Superior temporal gyrus (tissue), 1 donor: ENCODE data around the gene MCF2L2.

Experiments used
- DNase-seq: peaks from one replicate; pipeline ENCODE4 v3.0.0-alpha.2; 2016; ENCODE audit errors: extremely low spot score

MCF2L2 gene

DNA sequence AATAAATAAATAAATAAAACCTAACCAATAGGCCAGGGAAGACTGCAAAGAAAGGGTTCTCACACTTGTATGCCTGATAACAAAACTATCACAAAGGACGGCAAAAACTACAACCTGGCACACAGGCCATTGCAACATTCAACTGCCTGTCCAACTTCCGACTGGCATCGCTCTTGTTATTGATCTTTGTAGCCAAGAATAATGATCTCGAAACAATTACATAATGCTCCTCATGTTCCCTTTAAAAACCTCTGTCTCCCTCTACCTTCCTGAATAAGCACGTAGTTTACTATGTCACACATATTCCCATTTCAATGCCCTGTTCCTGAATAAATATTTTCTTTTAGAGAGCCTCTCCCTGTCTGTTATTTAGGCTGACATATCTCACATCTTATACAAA lies 101.1 kb downstream of the MCF2L2 start:
- DNase-seq = no peak

GRCh38 chr3:183324083-183324482 lies 104.3 kb downstream of the MCF2L2 start:
- DNase-seq = no peak

DNA sequence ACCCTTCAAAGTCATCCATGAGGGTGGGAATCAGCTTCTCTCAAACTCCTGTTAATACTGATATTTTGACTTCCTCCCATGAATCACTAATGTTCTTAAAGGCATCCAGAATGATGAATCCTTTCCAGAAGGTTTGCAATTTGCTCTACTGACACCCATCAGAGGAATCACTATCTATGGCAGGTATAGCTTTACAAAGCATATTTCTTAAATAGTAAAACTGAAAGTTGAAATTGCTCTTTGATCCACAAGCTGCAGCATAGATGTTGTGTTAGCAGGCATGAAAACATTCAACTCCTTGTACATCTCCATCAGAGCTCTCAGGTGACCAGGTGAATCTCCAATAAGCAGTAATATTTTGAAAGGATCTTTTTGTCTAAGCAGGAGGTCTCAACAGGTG lies 109.0 kb downstream of the MCF2L2 start:
- DNase-seq = no peak

DNA sequence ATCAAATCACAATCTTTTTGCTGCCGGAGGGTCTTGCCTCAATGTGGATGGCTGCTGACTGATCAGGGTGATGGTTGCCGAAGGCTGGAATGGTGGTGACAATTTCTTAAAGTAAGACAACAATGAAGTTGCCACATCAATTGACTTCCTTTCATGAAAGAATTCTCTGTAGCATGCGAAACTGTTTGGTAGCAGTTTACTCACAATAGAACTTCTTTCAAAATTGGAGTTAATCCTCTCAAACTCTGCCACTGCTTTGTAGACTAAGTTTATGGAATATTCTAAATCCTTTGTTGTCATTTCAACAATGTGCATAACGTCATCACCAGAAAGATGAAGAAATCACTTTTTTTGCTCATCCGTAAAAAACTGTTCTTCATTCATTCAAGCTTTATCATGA lies 109.5 kb downstream of the MCF2L2 start:
- no peak for DNase-seq

DNA sequence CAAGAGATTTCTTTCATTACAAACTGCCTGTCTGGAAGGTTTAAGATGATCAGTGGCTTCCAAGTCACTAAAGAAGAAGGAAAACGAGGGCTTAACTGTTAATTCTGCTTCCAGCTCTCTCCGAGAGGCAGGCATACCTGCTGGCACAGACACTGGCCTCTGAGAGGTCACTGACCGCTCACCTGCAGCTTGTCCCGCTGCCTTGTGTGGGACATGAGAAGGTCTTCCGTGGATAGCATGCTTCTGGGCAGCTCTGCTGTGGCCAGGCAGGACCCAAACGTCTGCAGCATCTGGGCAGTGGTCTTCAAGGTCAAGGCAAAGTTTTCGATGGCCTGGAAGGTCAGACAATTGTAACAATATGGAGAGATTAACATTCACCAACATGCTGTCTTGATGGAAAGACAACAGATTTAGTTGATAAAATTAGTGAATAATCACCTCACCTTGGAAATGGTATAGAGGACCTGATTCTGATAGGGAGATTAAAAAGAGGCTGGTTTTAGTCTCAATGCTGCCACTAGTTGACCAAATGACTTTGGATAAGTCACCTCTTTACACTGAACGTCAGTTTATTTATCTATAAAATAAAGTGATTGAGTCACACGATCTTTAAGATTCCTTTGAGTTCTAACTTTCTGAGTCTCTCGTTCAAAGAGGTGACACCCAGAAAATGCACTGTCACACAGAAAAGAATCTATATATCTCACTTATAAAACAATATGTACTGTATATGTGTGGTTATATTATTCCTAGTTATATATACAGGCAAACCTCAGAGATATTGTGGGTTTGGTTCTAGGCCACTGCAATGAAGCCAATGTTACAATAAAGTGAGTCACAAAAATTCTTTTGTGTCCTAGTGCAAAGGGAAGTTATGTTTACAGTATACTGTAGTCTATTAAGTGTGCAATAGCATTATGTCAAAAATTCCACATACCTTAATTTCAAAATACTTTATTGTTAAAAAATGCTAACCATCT lies 110.2 kb downstream of the MCF2L2 start:
- DNase-seq = no peak

- DNase-seq = no peak
Observed at GRCh38 chr3:183317271-183317670, 111.1 kb downstream of the MCF2L2 start.

GRCh38 chr3:183315739-183316138 lies 112.7 kb downstream of the MCF2L2 start:
- no peak for DNase-seq

DNA sequence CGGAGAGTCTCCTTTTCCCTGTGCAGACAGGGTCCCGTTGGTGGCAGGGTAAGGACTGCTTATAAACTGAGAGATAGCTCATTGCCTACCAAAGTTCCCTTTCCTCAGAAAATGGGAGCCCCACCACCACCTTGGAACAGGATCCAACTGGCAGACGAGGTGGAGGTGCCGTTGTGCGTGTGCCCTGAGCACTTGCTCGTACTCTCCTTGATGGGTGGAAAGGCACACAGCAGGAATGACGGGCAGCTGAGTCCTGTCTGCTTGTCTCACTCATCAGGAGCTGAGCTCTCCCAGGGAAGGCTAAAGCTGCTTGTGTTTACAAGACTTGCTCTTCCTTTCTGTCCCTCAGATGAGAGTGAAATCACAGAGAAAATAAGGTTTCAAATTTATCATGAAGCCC lies 114.7 kb downstream of the MCF2L2 start:
- no peak for DNase-seq

DNA sequence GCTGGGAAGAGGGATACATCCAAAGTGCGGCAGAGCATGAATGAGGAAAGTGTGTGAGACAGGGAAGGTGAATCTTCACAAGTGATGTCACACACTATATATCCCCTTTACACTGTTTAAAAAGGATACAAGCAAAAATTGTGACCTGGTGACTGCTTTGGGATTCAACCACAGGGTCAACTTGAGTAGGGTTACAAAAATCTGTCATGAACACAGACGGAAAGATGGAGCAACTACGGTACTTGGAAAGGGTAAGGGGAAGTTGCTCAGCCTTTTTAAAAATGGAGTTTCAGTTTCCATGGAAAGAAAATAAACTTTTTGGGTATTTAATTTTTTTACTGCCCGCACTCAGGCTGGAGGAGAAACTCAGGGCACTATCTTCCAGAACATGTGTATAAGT lies 115.1 kb downstream of the MCF2L2 start:
- DNase-seq = no peak

DNA sequence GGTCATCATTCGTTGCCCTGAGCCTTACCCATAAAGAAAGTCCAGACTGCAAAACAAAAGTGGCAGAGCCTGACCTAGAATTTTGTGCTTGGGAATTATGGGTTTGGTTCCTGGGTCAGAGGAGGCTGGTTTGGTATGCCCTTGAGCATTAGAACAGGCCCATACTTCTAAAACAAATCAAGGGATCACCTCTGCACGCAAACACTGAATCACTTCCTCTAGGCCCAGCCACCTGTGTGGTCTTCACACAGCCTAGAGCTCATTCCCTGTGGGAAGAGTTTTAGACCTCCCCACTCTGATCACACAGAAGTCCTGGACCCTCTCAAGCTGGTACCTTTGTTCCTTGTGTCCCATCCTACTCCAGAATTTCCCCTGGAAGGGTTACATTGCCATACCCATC lies 116.0 kb downstream of the MCF2L2 start:
- DNase-seq = no peak

- DNase-seq = no peak
Observed at GRCh38 chr3:183310936-183311335, 117.5 kb downstream of the MCF2L2 start.

DNA sequence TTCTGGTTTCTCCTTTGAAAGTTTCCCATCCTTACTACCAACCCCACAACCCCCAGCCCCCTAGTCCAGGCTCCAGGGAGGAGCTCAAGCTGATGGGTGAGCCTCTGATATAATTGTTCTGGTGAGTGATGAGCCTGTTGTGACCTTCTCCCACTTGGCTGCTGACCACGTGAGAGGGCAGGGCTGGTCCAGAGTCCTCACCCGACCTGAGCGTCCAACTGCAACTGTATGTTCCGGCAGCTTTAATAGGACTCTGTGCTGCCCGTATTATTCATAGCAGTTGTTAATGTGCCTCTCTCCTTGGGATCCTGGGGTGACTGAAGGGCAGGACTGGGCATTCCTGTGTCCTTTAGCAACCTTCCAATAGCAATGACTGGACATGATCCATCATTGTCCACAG lies 119.1 kb downstream of the MCF2L2 start:
- no peak for DNase-seq

DNA sequence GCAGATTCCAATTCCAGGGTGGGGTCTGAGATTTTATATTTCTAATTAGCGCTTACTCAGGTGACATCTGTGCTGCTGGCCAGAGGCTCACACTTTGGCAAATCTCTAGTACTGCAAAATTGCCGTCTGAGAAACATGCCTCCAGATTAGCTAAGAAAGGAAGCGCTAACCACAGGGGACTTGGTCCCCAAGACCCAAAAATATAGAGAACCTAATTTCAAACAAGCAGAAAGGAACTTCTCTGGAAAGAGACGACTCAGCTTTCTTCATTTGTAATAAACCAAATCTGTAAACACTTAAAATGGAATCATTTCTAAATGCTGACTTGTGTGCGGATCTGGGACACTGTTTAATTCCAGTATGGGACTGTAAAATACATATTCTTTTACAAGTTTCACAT lies 119.7 kb downstream of the MCF2L2 start:
- DNase-seq = no peak

GRCh38 chr3:183307749-183308148 lies 120.7 kb downstream of the MCF2L2 start:
- no peak for DNase-seq

GRCh38 chr3:183306798-183307671 lies 121.4 kb downstream of the MCF2L2 start:
- DNase-seq = peak; percentile 54

DNA sequence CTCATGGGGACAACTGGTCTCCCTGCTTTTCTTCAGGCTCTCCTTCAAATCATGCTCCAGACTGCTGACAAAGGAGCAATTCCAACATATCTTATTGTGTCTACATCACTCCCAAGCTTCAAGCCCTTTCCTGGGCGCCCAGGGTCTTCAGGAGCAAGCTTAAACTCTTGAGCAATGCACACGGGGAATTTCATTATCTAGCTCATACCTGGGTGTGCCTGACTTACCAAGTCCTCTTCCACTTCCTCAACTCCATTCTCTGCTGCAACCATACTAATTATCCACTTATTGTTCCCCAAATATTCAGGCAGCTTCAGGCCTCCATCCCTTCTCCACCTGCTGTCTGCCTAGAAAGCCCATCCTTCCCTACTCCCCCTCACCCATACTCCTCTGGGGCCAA lies 124.7 kb downstream of the MCF2L2 start:
- no peak for DNase-seq

- no peak for DNase-seq
Observed at GRCh38 chr3:183301937-183302580, 126.4 kb downstream of the MCF2L2 start.

GRCh38 chr3:183300996-183301562 lies 127.3 kb downstream of the MCF2L2 start:
- DNase-seq = no peak

GRCh38 chr3:183299976-183300375 lies 128.4 kb downstream of the MCF2L2 start:
- no peak for DNase-seq

DNA sequence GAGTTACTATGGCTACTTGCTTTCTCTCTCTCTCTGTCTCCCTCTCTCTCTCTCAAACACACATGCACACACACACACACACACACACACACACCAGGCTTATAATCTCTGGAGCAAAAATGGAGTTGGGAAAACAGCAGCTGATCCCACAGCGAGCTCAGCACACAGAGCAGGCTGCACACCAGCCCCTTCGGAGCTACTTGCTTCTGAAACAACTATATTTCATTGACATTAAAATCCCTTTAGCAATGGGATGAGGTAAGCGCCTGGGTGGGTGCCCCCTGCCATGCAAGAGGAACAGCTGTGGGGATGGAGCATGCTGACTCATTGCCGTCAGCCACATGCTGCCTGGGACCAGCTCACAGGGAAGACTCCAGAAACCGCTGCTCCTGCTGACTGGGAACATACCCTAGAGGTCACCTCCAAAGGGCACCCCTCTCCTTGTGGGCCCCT lies 129.7 kb downstream of the MCF2L2 start:
- peak; percentile 52 for DNase-seq

GRCh38 chr3:183296944-183297343 lies 131.5 kb downstream of the MCF2L2 start:
- DNase-seq = no peak

GRCh38 chr3:183295211-183295610 lies 133.2 kb downstream of the MCF2L2 start:
- no peak for DNase-seq
